IMR-90 (cell line): Measurements from ENCODE around the gene BST1.

Experiments used
- CEBPB ChIP-seq: IDR thresholded peaks from 2 replicates; pipeline ENCODE4 v1.6.1; 2012; ENCODE audit warnings: low read depth, low read length, improper control_type of control experiment
- CHD1 ChIP-seq: IDR thresholded peaks from 2 replicates; pipeline ENCODE4 v1.6.1; 2012; ENCODE audit warnings: low read depth, low read length, improper control_type of control experiment
- CTCF ChIP-seq: conservative IDR thresholded peaks from 2 replicates; pipeline ENCODE4 v1.5.1; 2012; ENCODE audit warnings: mild to moderate bottlenecking, low read depth, low read length, improper control_type of control experiment
- MAFK ChIP-seq: IDR thresholded peaks from 2 replicates; pipeline ENCODE4 v1.6.1; 2012; ENCODE audit warnings: low read depth, low read length, improper control_type of control experiment
- POLR2A ChIP-seq: IDR thresholded peaks from 2 replicates; pipeline ENCODE4 v1.6.1; 2012; ENCODE audit warnings: mild to moderate bottlenecking, low read depth, low read length
- RAD21 ChIP-seq: IDR thresholded peaks from 2 replicates; pipeline ENCODE4 v1.6.1; 2012; ENCODE audit warnings: low read length, improper control_type of control experiment
- RCOR1 ChIP-seq: IDR thresholded peaks from 2 replicates; pipeline ENCODE4 v1.6.1; 2012; ENCODE audit warnings: mild to moderate bottlenecking, low read length, improper control_type of control experiment; ENCODE audit not compliant: insufficient replicate concordance
- RFX5 ChIP-seq: IDR thresholded peaks from 2 replicates; pipeline ENCODE4 v1.8.0; 2012; ENCODE audit warnings: low read depth, mild to moderate bottlenecking, low read length, moderate library complexity
- SMC3 ChIP-seq: fragments of 150-350 bp; IDR thresholded peaks from 2 replicates; pipeline ENCODE4 v1.6.1; 2016; ENCODE audit warnings: low read depth, mild to moderate bottlenecking, antibody characterized with exemption, low read length, moderate library complexity
- USF2 ChIP-seq: fragments of 150-350 bp; IDR thresholded peaks from 2 replicates; pipeline ENCODE4 v1.6.1; 2017; ENCODE audit warnings: mild to moderate bottlenecking, antibody characterized with exemption, low read length, low read depth

- TF ChIP-seq CTCF (no peak), CEBPB (no peak), MAFK (no peak), USF2 (no peak), POLR2A (no peak), CHD1 (no peak), RAD21 (no peak), RCOR1 (no peak), RFX5 (no peak), SMC3 (no peak)
Observed at GRCh38 chr4:15684498-15684897, 18.4 kb upstream of the BST1 start.
